Activated effector memory CD4-positive, alpha-beta T cell treated with Interleukin-2 at 50 U/mL for 16 hours (primary cell): ENCODE measurements around the gene IDH3B.

Source experiments
- DNase-seq: peaks from one replicate; pipeline ENCODE4 v3.0.0-alpha.2; 2020

IDH3B gene

GRCh38 chr20:2655331-2656116 is 8.5 kb downstream of the IDH3B start:
- no peak for DNase-seq

- no peak for DNase-seq
Observed at GRCh38 chr20:2654831-2655230, 9.2 kb downstream of the IDH3B start.

DNA sequence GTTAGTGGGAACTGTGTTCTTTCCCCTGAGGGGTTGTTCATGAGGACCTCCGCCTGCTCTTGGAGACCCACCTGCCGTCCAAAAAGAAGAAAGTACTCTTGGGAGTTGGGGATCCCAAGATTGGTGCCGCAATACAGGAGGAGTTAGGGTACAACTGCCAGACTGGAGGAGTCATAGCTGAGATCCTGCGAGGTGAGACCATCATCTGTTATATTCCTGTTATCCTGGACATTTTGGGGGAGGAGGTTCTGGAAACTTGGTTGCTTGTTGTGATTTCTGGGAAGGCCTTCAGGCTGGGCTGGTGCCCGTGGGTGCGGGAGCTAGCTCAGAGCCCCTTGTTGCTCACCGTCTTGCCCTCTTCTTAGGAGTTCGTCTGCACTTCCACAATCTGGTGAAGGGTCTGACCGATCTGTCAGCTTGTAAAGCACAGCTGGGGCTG is 9.6 kb downstream of the IDH3B start:
- DNase-seq = no peak

GRCh38 chr20:2653556-2654383 is 10.2 kb downstream of the IDH3B start:
- DNase-seq = no peak

GRCh38 chr20:2652724-2653555 is 11.1 kb downstream of the IDH3B start:
- DNase-seq = no peak

DNA sequence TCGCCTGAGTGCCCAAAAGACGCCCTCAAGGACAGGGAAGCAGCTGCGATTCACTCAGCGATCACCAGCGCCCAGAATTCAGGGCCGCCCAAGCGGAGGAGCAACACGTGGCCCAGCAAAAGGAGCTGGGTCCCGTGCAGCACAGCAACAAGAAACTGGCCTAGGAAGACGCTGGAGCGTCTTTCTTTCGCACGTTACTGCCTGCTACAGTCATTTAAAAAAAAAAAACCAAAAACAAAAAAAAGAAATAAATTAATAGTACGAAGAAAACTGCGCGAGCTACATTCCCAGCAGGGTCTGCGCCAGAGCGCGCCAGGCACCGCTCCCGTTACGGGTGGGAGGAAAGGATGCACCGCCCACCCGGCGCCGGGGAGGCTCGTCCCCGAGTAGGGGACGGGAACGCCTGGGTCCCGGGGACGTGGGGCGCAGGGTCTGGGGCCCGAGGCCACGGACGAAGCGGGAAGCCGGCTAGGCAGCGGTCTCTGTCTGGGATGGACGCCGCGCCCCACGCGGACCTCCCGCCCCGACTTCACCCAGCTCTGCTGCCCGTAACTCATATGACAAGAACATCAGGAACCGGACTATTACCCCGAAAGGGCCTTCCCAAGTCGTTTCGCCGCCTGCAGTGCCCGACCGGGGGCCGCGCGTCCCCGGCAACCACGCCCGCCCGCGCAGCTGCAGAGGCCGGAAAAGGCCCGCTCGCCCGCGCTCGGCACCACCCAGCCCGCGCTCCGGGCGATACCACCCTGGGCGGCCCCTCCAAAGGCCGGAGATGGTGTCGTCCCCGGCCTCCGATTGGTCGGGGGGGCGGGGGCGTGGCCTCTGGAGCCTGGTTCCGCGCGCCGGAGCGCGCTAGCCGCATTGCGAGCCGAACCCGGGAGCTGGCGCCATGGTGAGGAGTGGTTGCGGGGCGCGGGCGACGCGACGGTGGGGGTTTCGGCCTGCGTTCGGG is 12.0 kb downstream of the IDH3B start, which contains the start of gene NOP56:
Gene NOP56, plus strand, starts transcription at position 861 of the 952 bp plus-strand sequence. Its CDS starts 29 bp downstream, at position 890.
- DNase-seq = peak; percentile 97

- no peak for DNase-seq
Observed at GRCh38 chr20:2643708-2644107, 20.3 kb downstream of the IDH3B start.

GRCh38 chr20:2640899-2641298 is 23.1 kb downstream of the IDH3B start:
- DNase-seq = no peak

- no peak for DNase-seq
Observed at GRCh38 chr20:2640260-2640659, 23.8 kb downstream of the IDH3B start.

- no peak for DNase-seq
Observed at GRCh38 chr20:2637246-2637645, 26.8 kb downstream of the IDH3B start.

GRCh38 chr20:2633381-2633780 is 30.6 kb downstream of the IDH3B start:
- no peak for DNase-seq

GRCh38 chr20:2631228-2631627 is 32.8 kb downstream of the IDH3B start:
- DNase-seq = no peak

DNA sequence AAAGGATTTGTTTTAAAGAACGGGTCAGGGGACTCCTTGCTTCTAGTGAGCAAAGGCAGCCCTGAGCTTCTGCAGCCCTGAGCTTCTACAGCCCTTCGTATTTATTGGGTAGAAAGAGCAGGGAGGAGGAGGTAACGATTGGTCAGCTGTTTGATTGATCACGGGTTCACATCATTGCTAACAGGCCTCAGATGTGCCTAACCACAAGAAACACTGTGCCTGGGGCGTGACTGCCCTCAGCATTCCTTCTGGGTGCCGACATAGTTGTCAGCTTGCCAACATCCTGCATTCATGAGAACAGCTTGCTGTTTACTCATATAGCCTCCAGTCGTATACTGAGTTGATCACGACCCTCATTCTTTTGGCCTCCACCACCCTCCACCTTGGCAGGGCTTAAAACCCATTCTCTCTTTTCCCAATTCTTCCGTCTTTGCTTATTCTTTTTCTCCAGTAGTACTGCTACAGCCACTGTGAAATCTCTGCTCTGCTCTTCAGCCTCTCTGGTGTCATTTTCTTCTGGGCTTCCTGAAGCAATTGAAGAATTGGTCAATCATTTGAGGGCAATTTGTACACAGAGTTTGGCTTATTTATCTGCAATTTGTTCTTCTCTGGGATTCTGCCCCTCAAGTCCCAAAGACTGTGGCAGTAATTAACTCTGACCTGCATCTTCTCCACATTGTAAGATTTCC is 37.0 kb downstream of the IDH3B start:
- no peak for DNase-seq

- no peak for DNase-seq
Observed at GRCh38 chr20:2625062-2625461, 39.0 kb downstream of the IDH3B start.

GRCh38 chr20:2624190-2624589 is 39.8 kb downstream of the IDH3B start:
- no peak for DNase-seq

- DNase-seq = no peak
Observed at GRCh38 chr20:2619961-2620595, 43.9 kb downstream of the IDH3B start.

DNA sequence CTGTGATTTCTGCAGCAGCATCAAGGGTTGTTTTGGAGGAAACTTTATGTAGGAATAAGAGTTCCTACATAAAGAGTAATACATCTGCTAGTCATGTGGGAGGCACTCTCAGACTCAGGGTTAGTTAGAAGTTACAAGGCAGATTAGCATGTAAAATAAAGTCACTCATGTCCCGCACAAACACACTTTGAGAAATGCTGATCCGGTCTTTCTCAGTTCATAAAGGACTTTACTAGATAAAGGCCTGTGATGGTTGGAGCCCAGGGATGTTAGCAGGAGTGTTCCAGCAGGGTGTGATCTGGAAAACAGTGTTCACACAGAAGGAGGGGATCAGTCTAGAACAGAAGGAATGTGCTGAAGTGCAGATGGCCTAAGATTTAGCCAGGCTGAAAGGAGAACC is 44.7 kb downstream of the IDH3B start:
- no peak for DNase-seq

DNA sequence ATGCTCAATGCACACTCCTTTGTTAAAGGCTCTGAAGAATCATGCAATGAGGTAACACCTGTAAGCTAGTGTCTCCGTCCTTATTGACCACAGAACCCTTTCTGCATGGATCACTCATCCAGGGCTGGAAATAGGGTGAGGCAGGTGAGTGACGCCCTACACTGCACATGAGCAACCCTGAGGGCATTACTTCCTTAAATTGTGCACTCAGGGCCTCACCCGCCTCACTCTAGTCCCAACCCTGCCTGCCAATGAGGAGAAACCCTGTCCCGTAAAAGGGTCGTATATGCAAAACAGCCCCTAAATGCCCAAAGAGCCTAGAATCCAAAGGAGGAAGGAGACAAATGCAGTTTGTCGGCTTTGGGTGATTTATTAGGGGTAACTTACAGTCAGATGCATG is 45.2 kb downstream of the IDH3B start:
- no peak for DNase-seq

GRCh38 chr20:2617099-2617714 is 46.8 kb downstream of the IDH3B start:
- DNase-seq = no peak

DNA sequence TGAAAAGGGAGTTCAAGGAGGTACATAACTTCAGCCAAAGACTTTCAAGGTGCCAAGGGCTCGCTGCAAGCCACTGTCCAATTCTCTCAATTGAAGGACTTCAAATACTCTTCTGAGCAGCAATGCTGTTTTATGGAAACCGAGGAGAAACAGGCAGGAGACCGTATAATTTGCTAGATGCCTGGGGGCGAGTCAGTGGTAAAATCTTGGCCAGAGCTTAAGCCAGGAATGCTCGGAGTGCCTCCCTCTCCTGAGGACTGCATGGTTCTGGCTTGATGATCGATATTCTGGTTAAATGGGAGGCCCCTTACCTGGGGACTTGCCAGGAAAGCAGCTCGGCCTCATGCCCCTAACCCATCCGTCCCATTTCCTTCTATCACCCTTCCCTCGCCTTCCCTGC is 47.4 kb downstream of the IDH3B start:
- DNase-seq = no peak
